Upper lobe of left lung (tissue), 4 donors: ENCODE measurements around the gene RPL37.
"Not testable (repeated sequence)": the region's sequence is repeated elsewhere in the genome, so short reads cannot be mapped to it uniquely, and the experiment has no call there.

Experiments
- EP300 ChIP-seq, 4 donors: sonication (generic); formaldehyde crosslinking; IDR thresholded peaks; one replicate each; pipeline ENCODE4 v1.5.1; 2017; ENCODE audit warnings: antibody characterized with exemption in 4 of 4, control low read depth in 2 of 4
- POLR2A ChIP-seq, 4 donors: fragments of 450-650 bp; IDR thresholded peaks; one replicate each; pipeline ENCODE4 v1.5.1; 2016 to 2017; ENCODE audit warnings: antibody characterized with exemption in 4 of 4, mild to moderate bottlenecking in 2 of 4
- POLR2AphosphoS5 ChIP-seq, 2 donors: sonication (generic); formaldehyde crosslinking; IDR thresholded peaks; one replicate each; pipeline ENCODE4 v1.5.1; 2017; ENCODE audit warnings: antibody characterized with exemption in 2 of 2
- TF ChIP-seq, protein P1 (sequence below), 6 experiments: fragments of 450-650 bp in 4 of 6; fragments of 200-600 bp in 2 of 6; sonication (generic) in 2 of 6; IDR thresholded peaks; one replicate each; pipeline ENCODE4 v1.5.1; 2016 to 2019; ENCODE audit warnings: antibody characterized with exemption in 6 of 6

DNA sequence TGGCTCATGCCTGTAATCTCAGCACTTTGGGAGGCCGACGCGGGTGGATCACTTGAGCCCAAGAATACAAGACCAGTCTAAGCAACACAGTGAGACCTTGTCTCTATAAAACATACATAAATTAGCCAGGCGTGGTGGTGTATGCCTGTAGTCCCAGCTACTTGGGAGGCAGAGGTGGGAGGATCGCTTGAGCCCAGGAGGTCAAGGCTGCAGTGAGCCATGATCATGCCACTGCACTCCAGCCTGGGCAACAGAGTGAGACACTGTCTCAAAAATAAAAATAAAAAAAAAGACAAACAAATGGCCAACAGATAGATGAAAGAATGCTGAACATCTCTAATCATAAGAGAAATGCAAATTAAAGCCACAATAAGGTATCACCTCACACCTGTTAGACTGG lies 46.1 kb downstream of the RPL37 start:
- TF ChIP-seq, protein P1, sequence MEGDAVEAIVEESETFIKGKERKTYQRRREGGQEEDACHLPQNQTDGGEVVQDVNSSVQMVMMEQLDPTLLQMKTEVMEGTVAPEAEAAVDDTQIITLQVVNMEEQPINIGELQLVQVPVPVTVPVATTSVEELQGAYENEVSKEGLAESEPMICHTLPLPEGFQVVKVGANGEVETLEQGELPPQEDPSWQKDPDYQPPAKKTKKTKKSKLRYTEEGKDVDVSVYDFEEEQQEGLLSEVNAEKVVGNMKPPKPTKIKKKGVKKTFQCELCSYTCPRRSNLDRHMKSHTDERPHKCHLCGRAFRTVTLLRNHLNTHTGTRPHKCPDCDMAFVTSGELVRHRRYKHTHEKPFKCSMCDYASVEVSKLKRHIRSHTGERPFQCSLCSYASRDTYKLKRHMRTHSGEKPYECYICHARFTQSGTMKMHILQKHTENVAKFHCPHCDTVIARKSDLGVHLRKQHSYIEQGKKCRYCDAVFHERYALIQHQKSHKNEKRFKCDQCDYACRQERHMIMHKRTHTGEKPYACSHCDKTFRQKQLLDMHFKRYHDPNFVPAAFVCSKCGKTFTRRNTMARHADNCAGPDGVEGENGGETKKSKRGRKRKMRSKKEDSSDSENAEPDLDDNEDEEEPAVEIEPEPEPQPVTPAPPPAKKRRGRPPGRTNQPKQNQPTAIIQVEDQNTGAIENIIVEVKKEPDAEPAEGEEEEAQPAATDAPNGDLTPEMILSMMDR (IDR thresholded peaks at IDR 0.05), result not testable (repeated sequence)
- not testable (repeated sequence) for TF ChIP-seq POLR2AphosphoS5, POLR2A, EP300 (IDR thresholded peaks at IDR 0.05)
